Fibroblast of lung (primary cell): ENCODE results near the gene LZTS3. TPM values are rescaled to one million over a fixed set of nuclear protein-coding genes. Genes with fewer than 3 reads are reported as not detected.

Source experiments
- DNase-seq, 2 donors: peaks; one replicate each; pipeline versions ENCODE4 v3.0.0 to v3.0.0-alpha.2; 2010; ENCODE audit warnings: low read depth in 2 of 2
- H2AFZ ChIP-seq: 2 replicates; pipeline ENCODE4 v1.5.1; 2012; ENCODE audit warnings: low read length, control low read depth, inconsistent platforms
- H3K27ac ChIP-seq: 2 replicates; pipeline ENCODE4 v1.5.1; 2011; ENCODE audit warnings: low read length, control low read depth; ENCODE audit not compliant: insufficient read depth
- H3K27me3 ChIP-seq: 2 replicates; pipeline ENCODE4 v1.5.1; 2011; ENCODE audit warnings: mild to moderate bottlenecking, low read length; ENCODE audit not compliant: control insufficient read depth, insufficient read depth
- H3K36me3 ChIP-seq: 2 replicates; pipeline ENCODE4 v1.5.1; 2011; ENCODE audit warnings: low read length; ENCODE audit not compliant: control insufficient read depth, insufficient read depth
- H3K4me1 ChIP-seq: 2 replicates; pipeline ENCODE4 v1.5.1; 2011; ENCODE audit warnings: low read length; ENCODE audit not compliant: control insufficient read depth, insufficient read depth; ENCODE audit errors: extremely low read depth
- H3K4me2 ChIP-seq: 2 replicates; pipeline ENCODE4 v1.5.1; 2011; ENCODE audit warnings: low read length, control low read depth; ENCODE audit not compliant: insufficient read depth; ENCODE audit errors: extremely low read depth
- H3K4me3 ChIP-seq, 4 experiments: fragments of 200-600 bp in 1 of 4; sonication (generic) in 1 of 4; replicated peaks in 1 of 4; 2 replicates each; pipeline ENCODE4 v1.5.1; 2011 to 2016; ENCODE audit warnings: low read length in 4 of 4, low read depth in 3 of 4, mild to moderate bottlenecking in 3 of 4, control low read depth in 2 of 4, inconsistent platforms in 1 of 4, mixed read lengths in 1 of 4; ENCODE audit not compliant: insufficient read depth in 1 of 4; ENCODE audit errors: control extremely low read depth in 1 of 4
- H3K79me2 ChIP-seq: 2 replicates; pipeline ENCODE4 v1.5.1; 2012; ENCODE audit warnings: mild to moderate bottlenecking, low read length, inconsistent platforms; ENCODE audit not compliant: control insufficient read depth, insufficient read depth
- H3K9ac ChIP-seq: 2 replicates; pipeline ENCODE4 v1.5.1; 2011; ENCODE audit warnings: mild to moderate bottlenecking, low read length, control low read depth; ENCODE audit not compliant: insufficient read depth
- H3K9me3 ChIP-seq: 2 replicates; pipeline ENCODE4 v1.5.1; 2012; ENCODE audit warnings: low read depth, low read length; ENCODE audit not compliant: control insufficient read depth, insufficient read depth
- H4K20me1 ChIP-seq: 2 replicates; pipeline ENCODE4 v1.5.1; 2011; ENCODE audit warnings: low read length; ENCODE audit not compliant: control insufficient read depth, insufficient read depth; ENCODE audit errors: extremely low read depth
- CTCF ChIP-seq, 2 donors: IDR thresholded peaks in 1 of 2; conservative IDR thresholded peaks in 1 of 2; 1 replicate in 1 of 2; 2 replicates in 1 of 2; pipeline ENCODE4 v1.5.1; 2011 to 2012; ENCODE audit warnings: low read length in 2 of 2, control low read depth in 1 of 2, inconsistent platforms in 1 of 2, low read depth in 1 of 2, mild to moderate bottlenecking in 1 of 2
- EZH2 ChIP-seq: IDR thresholded peaks from 2 replicates; pipeline ENCODE4 v1.5.1; 2012; ENCODE audit warnings: low read length, control low read depth, mild to moderate bottlenecking; ENCODE audit errors: missing control alignments
- polyA plus RNA-seq, 2 donors: library from polyadenylated mRNA; depleted of rRNA in 1 of 2; stranded (reverse) in 1 of 2; unstranded in 1 of 2; fragments of >200 nt; gene quantifications; 2 replicates each; pipeline ENCODE4 v1.2.1, GENCODE V29; 2011 to 2012; ENCODE audit warnings: missing spikeins in 1 of 2
- total RNA-seq: library from RNA; depleted of rRNA; stranded (reverse); fragments of >200 nt; gene quantifications from 2 replicates; pipeline ENCODE4 v1.2.1, GENCODE V29; 2014

Gene LZTS3
- total and polyA plus RNA-seq, 2 donors (not counting 1 experiment from before 2014, with no cell fraction given): 2.6 to 6.1 TPM

- Histone ChIP-seq H3K27ac (peak within 1 kb of the TSS; percentile 84), H4K20me1 (no peaks in the 10 kb centered on the region), H2AFZ (peak within 1 kb of the TSS; percentile 90), H3K36me3 (no peaks in the 10 kb centered on the region), H3K9ac (peak within 1 kb of the TSS; percentile 81), H3K79me2 (peaks cover 25% of the 10 kb centered on the region), H3K4me2 (peak within 1 kb of the TSS; percentile 96), H3K27me3 (no peaks in the 10 kb centered on the region), H3K4me3 (peak within 1 kb of the TSS; percentile 92 to 96 (median 96)), H3K9me3 (no peaks in the 10 kb centered on the region), H3K4me1 (peaks cover 6% of the 10 kb centered on the region)
- no peak for TF ChIP-seq EZH2
- TF ChIP-seq CTCF (conservative IDR thresholded peaks at IDR 0.05 in 1 of 2, IDR thresholded peaks at IDR 0.05 in 1 of 2; ENCODE audit: low read depth in 1 of 2, low read length in 2 of 2): no peak
- peak; percentile 32 to 39 for DNase-seq
Observed at GRCh38 chr20:3209257-3209945, 36.1 kb upstream of the LZTS3 start, which contains the start of gene ITPA. Gene ITPA, plus strand, starts transcription at chr20:3209498. Its CDS starts 54 bp downstream, at chr20:3209552.

- Histone ChIP-seq H2AFZ (peak overlapping the region; percentile 90), H4K20me1 (no peaks in the 10 kb centered on the region), H3K4me3 (peak overlapping the region; percentile 92 to 96 (median 96)), H3K79me2 (peaks cover 30% of the 10 kb centered on the region), H3K4me1 (peaks cover 6% of the 10 kb centered on the region), H3K9me3 (no peaks in the 10 kb centered on the region), H3K9ac (peak overlapping the region; percentile 81), H3K27ac (peak overlapping the region; percentile 84), H3K27me3 (no peaks in the 10 kb centered on the region), H3K36me3 (no peaks in the 10 kb centered on the region), H3K4me2 (peak overlapping the region; percentile 96)
- no peak for DNase-seq
- no peak for TF ChIP-seq CTCF (conservative IDR thresholded peaks at IDR 0.05 in 1 of 2, IDR thresholded peaks at IDR 0.05 in 1 of 2; ENCODE audit: low read depth in 1 of 2, low read length in 2 of 2)
- no peak for TF ChIP-seq EZH2
Observed at GRCh38 chr20:3208786-3209256, 35.5 kb upstream of the LZTS3 start.

GRCh38 chr20:3204124-3204794, 30.9 kb upstream of the LZTS3 start, which contains the start of gene DDRGK1:
Gene DDRGK1, minus strand, starts transcription at chr20:3204682. Its CDS starts 55 bp downstream, at chr20:3204627.
- TF ChIP-seq CTCF (conservative IDR thresholded peaks at IDR 0.05 in 1 of 2, IDR thresholded peaks at IDR 0.05 in 1 of 2; ENCODE audit: low read depth in 1 of 2, low read length in 2 of 2) (no peak), EZH2 (no peak)
- Histone ChIP-seq H3K9me3 (no peaks in the 10 kb centered on the region), H3K27me3 (no peaks in the 10 kb centered on the region), H2AFZ (peak within 1 kb of the TSS; percentile 95), H3K4me2 (peak within 1 kb of the TSS; percentile 96), H3K36me3 (peaks cover 8% of the 10 kb centered on the region), H3K4me3 (peak within 1 kb of the TSS; percentile 71 to 97 (median 86)), H4K20me1 (no peaks in the 10 kb centered on the region), H3K79me2 (peaks cover 21% of the 10 kb centered on the region), H3K27ac (peak within 1 kb of the TSS; percentile 80), H3K9ac (peak within 1 kb of the TSS; percentile 89), H3K4me1 (peaks cover 4% of the 10 kb centered on the region)
- peak; percentile 64 to 82 for DNase-seq
